LNCaP clone FGC (cell line): ENCODE results near the gene DNM1.
"Not testable (repeated sequence)": the region's sequence is repeated elsewhere in the genome, so short reads cannot be mapped to it uniquely, and the experiment has no call there.

ENCODE experiments used
- DNase-seq: peaks from one replicate; pipeline ENCODE4 v3.0.0-alpha.2; 2011; ENCODE audit warnings: low read depth
- H3K4me3 ChIP-seq: 2 replicates; pipeline ENCODE4 v1.5.1; 2011; ENCODE audit warnings: mild to moderate bottlenecking, low read depth, low read length, control low read depth
- TF ChIP-seq, protein P1 (sequence below): IDR thresholded peaks from 2 replicates; pipeline ENCODE4 v1.5.1; 2012; ENCODE audit warnings: mild to moderate bottlenecking; ENCODE audit not compliant: control insufficient read depth, insufficient read depth; ENCODE audit errors: extremely low read depth

The DNM1 gene

DNA sequence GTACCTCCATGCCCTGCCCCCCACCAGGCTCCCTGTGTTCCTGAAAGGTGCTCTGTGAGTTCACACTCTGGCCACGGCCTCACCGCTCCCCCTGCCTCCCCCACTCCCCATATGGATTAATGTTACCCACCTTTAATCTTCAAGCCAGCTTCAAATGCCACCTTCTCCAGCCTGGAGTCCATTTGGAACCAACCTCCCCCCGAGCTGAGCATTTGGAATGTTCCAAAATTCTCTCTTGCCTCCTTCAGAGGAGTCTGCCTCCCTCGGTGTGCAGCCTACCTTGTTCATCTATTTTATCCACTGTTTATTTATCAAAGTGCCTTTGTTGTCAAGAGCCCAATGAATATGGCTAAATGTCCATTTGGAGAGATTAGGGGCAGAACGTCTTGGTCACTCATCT lies 68.3 kb downstream of the DNM1 start:
- no peak for DNase-seq
- TF ChIP-seq, protein P1, sequence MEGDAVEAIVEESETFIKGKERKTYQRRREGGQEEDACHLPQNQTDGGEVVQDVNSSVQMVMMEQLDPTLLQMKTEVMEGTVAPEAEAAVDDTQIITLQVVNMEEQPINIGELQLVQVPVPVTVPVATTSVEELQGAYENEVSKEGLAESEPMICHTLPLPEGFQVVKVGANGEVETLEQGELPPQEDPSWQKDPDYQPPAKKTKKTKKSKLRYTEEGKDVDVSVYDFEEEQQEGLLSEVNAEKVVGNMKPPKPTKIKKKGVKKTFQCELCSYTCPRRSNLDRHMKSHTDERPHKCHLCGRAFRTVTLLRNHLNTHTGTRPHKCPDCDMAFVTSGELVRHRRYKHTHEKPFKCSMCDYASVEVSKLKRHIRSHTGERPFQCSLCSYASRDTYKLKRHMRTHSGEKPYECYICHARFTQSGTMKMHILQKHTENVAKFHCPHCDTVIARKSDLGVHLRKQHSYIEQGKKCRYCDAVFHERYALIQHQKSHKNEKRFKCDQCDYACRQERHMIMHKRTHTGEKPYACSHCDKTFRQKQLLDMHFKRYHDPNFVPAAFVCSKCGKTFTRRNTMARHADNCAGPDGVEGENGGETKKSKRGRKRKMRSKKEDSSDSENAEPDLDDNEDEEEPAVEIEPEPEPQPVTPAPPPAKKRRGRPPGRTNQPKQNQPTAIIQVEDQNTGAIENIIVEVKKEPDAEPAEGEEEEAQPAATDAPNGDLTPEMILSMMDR, result no peak
- H3K4me3 ChIP-seq, result peak overlapping the region; percentile 10; the same call in 1 of the 2 replicates

DNA sequence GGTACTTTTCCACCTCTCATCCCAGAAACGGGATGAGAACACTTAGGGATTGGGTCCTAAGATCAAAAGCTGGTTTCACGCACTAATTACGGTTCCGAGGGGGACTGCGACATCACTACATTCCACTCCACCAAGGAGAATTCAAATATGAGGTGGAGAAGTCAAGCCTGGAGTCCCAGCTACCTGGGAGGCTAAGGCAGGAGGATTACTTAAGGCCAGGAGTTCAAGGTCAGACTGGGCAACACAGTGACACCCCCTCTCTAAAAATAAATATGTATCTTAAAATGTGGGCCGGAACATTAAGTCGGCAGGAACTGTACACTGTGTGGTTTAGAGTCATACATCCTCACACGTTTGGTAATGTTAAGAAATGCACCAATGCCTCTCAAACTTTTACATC lies 71.1 kb downstream of the DNM1 start:
- TF ChIP-seq, protein P1, result no peak
- DNase-seq, result no peak

DNA sequence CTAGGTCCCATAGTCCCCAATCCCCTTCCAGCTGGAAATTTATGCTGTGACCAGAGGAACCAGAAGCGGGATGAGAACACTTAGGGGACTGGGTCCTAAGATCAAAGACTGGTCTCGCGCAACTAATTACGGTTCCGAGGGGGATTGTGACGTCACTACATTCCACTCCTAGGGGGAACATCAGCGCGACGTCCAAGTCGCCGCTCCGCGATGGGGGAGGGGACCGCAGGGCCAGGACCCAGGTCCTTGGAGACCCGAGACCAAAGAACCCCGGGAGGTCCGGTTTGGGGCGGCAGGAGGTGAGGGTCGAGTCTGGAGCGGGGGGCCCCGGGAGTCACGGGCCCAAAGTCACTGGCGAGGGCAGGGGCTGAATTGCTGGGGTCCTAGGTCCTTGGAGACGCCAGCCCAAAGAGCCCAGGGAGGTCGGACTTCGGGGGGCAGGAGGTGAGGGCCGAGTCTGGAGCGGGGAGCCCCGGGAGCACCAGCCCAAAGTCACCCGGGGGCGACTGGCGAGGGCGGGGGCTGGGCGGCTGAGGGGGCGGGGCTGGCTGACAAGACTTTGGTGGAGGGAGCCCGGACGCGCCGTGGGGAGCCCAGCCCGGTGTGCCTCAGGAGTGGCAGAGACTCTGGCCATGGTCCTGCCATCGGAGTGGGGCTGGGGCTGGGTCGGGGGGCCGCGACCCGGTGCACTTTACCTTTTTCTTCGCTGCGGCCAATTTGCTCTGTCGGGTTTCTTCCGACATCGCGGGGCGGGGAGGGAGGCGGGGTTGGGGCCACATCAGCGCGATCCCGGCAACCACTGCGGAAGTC lies 72.2 kb downstream of the DNM1 start, which contains the start of gene GOLGA2:
GOLGA2 (minus strand) TSS at position 810 of the 810 bp plus-strand sequence; CDS start at position 779, 31 bp downstream.
- DNase-seq, result no peak
- TF ChIP-seq, protein P1, result no peak
- peak within 1 kb of the TSS; percentile 87 for H3K4me3 ChIP-seq

More for the DNA sequence above, 71.1 kb downstream of the DNM1 start:
- peak overlapping the region; percentile 87; the same call in 1 of the 2 replicates for H3K4me3 ChIP-seq

DNA sequence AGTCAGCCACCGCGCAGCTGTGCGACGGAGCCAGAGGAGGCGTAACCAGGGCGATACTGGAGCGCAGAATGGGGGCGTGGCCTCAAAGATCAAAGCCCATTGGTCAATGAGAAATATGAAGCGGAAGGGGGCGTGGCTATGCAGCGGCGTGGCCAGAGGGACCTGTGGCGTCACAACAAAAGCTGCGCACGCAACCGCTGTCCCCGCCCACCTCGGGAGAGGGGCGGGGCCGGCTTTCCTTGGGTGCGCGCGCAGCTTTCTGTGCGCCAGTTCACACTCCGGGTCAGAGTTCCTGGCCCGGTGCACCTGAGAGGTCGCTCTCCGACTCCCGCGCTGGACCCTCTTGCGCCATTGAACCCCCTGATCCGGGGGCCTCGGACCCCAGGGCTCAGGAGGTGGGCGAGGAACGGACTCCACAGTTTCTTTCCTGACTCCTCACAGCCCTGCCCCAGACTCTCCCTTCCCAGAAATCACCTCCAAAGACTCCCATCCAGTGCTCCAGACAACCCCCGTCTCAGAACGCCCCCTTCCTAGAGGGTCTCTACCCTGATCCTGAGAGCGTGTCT lies 72.9 kb downstream of the DNM1 start, which contains the start of gene SWI5:
SWI5 (plus strand) TSS at position 269 of the 566 bp plus-strand sequence.
- TF ChIP-seq, protein P1, result no peak
- DNase-seq, result peak; percentile 96
- H3K4me3 ChIP-seq, result peak within 1 kb of the TSS; percentile 87

DNA sequence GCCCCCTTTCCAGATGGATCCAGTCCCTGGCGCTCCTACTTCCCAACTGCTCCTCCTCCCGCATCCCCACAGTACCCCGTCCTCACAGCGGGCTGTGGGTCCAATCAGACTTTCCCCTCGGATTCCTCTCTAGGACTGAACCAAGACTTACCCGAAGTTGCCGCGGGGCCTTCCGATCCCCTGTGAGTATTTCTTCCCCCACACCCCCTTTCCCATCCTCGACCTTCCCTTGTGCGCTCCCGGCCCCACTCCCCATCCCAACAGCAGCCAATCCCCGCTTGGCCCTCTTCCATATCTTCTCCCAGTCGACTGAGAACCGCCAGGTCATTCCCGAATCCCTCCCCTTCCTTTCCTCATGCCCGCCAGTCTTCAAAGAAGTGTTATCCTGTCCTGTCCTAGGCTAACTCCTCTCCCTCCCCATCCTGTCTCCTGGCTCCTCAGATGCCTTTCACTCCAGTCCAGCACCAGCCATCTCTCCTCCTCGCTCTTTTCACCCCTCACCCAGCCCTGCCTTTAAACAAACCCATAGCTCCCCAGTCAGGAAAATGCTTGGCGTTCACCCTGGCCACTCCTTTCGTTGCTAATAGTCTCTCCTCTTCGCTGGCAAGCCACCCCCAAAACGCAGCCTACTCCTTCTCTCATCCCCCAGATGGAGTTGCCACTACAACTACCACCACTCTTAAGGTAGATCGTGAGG lies 73.5 kb downstream of the DNM1 start:
- DNase-seq, result no peak
- H3K4me3 ChIP-seq, result peak overlapping the region; percentile 87
- TF ChIP-seq, protein P1, result no peak

DNA sequence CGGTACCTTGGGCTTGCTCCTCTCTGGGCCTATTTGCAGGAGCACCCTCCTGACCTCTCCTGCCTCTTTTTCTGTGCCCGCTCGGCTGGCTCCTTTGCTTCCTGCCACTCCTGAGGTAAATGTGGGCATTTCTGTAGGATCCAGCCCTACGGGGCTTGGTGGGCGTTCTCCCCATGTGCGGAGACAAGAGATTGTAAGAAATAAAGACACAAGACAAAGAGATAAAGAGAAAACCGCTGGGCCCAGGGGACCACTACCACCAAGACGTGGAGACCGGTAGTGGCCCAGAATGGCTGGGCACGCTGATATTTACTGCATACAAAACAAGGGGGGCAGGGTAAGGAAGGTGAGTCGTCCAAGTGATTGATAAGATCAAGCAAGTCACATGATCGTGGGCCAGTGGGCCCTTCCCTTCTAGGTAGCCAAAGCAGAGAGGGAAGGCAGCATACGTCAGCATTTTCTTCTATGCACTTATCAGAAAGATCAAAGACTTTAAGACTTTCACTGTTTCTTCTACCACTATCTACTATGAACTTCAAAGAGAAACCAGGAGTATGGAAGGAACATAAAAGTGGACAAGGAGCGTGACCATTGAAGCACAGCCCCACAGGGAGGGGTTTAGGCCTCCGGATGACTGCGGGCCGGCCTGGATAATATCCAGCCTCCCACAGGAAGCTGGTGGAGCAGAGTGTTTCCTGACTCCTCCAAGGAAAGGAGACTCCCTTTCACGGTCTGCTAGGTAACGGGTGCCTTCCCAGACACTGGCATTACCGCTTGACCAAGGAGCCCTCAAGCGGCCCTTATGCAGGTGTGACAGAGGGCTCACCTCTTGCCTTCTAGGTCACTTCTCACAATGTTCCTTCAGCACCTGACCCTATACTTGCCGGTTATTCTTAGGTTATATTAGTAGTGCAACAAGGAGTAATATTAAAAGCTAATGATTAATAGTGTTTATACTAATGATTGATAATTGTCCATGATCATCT lies 76.2 kb downstream of the DNM1 start:
- DNase-seq, H3K4me3 ChIP-seq: not testable (repeated sequence)
